Measurements from ENCODE around the gene HSPG2. TPM values are rescaled to one million over a fixed set of nuclear protein-coding genes. Genes with fewer than 3 reads are reported as not detected.

HSPG2 gene
- total RNA-seq, 1 donor from 2014 or later: 257 TPM

DNA sequence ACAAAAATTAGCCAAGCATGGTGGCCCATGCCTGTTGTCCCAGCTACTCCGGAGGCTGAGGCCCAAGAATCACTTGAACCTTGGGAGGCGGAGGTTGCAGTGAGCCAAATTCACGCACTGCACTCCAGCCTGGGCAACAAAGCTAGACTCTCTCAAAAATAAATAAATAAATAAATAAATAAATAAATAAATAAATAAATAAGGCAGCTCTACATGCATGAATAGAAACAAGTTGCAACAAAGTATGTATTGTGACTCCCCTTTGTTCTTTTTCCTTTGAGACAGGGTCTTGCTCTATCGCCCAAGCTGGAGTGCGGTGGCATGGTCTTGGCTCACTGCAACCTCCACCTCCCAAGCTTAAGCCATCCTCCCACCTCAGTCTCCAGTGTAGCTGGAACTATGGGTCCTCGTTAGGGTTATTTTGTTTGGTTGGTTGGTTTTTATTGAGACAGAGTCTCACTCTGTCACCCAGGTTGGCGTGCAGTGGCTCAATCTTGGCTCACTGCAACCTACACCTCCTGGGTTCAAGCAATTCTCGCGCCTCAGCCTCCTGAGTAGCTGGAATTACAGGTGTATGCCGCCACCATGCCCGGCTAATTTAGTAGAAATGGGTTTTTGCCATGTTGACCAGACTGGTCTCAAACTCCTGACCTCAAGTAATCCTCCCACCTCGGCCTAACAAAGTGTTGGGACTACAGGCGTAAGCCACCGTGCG is 162.1 kb downstream of the HSPG2 start:
- no peak for TF ChIP-seq CTCF (IDR thresholded peaks at IDR 0.05; ENCODE audit: borderline replicate concordance)
- no peak overlapping the region for H3K27ac ChIP-seq (replicated peaks)

GRCh38 chr1:21773585-21773984 is 163.5 kb downstream of the HSPG2 start:
- Histone ChIP-seq H3K4me1 (peaks cover 27% of the 10 kb centered on the region), H3K4me3 (no peak overlapping the region), H3K27me3 (ENCODE audit: low read depth) (no peaks in the 10 kb centered on the region), H3K36me3 (no peaks in the 10 kb centered on the region), H3K9me3 (replicated peaks) (peaks cover 6% of the 10 kb centered on the region), H3K27ac (replicated peaks) (no peak overlapping the region)
- no peak for DNase-seq
- intact Hi-C loops (cut with micrococcal nuclease): no loop called here
- TF ChIP-seq CTCF (IDR thresholded peaks at IDR 0.05; ENCODE audit: borderline replicate concordance): no peak

More for the DNA sequence above, 162.1 kb downstream of the HSPG2 start:
- Histone ChIP-seq H3K27me3 (ENCODE audit: low read depth) (no peaks in the 10 kb centered on the region), H3K4me3 (no peak overlapping the region), H3K4me1 (peaks cover 27% of the 10 kb centered on the region), H3K36me3 (no peaks in the 10 kb centered on the region), H3K9me3 (replicated peaks) (peaks cover 6% of the 10 kb centered on the region)
- intact Hi-C loops (cut with micrococcal nuclease): no loop called here
- no peak for DNase-seq

Other genes starting within 250 kb of the HSPG2 start
- gene USP48, start 154.2 kb downstream of the HSPG2 start, total RNA-seq: 39.1 TPM
- gene LDLRAD2, start 125.0 kb downstream of the HSPG2 start, total RNA-seq: not detected
- not detected for gene CELA3B, start 39.7 kb upstream of the HSPG2 start, total RNA-seq
- not detected for gene CELA3A, start 64.3 kb upstream of the HSPG2 start, total RNA-seq
- gene CDC42, start 115.4 kb upstream of the HSPG2 start, total RNA-seq: 126 TPM
- gene WNT4, start 205.8 kb upstream of the HSPG2 start, total RNA-seq: not detected

All from left ventricle myocardium inferior (tissue), 1 donor.